Kidney epithelial cell (primary cell): Measurements from ENCODE around the gene RASA1. TPM values are rescaled to one million over a fixed set of nuclear protein-coding genes. Genes with fewer than 3 reads are reported as not detected.

Experiments
- DNase-seq: peaks from one replicate; pipeline ENCODE4 v3.0.0-alpha.2; 2010; ENCODE audit warnings: low read depth
- H3K27me3 ChIP-seq: 2 replicates; pipeline ENCODE4 v1.6.0; 2011; ENCODE audit warnings: low read length; ENCODE audit not compliant: control insufficient read depth, insufficient read depth
- H3K36me3 ChIP-seq: 2 replicates; pipeline ENCODE4 v1.5.1; 2011; ENCODE audit warnings: low read length; ENCODE audit not compliant: control insufficient read depth, insufficient read depth
- H3K4me3 ChIP-seq: 2 replicates; pipeline ENCODE4 v1.5.1; 2011; ENCODE audit warnings: low read depth, mild to moderate bottlenecking, control low read depth, low read length
- total RNA-seq: library from RNA; depleted of rRNA; stranded (reverse); fragments of >200 nt; gene quantifications from 2 replicates; pipeline ENCODE4 v1.2.3, GENCODE V29; 2015
- TF ChIP-seq, protein P1 (sequence below): IDR thresholded peaks from 2 replicates; pipeline ENCODE4 v1.5.1; 2011; ENCODE audit warnings: mild to moderate bottlenecking, moderate library complexity, low read length, control low read depth, inconsistent platforms; ENCODE audit not compliant: insufficient read depth, poor library complexity, severe bottlenecking

Gene RASA1
- total RNA-seq, 1 donor from 2014 or later: 42.8 TPM

DNA sequence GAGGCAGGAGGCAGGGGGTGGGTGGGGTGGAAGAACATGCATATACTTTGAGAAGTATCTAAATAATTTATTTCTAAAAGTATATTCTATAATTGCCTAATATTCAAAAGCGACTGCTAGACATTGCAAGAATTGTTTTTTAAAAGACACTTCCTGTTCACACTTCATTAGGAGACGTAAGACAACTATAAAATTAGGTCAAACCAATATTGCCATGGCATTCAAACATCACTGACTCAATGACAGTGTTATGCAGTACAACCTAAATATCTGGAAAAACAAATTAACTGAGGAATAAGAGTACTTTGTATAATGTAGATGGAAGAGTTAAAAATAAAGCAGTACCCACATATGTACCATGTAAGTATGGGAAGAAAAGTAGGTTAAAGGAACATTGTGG lies 140.5 kb downstream of the RASA1 start:
- DNase-seq: no peak
- Histone ChIP-seq H3K4me3 (no peak overlapping the region), H3K27me3 (no peaks in the 10 kb centered on the region), H3K36me3 (no peaks in the 10 kb centered on the region)
- TF ChIP-seq, protein P1, sequence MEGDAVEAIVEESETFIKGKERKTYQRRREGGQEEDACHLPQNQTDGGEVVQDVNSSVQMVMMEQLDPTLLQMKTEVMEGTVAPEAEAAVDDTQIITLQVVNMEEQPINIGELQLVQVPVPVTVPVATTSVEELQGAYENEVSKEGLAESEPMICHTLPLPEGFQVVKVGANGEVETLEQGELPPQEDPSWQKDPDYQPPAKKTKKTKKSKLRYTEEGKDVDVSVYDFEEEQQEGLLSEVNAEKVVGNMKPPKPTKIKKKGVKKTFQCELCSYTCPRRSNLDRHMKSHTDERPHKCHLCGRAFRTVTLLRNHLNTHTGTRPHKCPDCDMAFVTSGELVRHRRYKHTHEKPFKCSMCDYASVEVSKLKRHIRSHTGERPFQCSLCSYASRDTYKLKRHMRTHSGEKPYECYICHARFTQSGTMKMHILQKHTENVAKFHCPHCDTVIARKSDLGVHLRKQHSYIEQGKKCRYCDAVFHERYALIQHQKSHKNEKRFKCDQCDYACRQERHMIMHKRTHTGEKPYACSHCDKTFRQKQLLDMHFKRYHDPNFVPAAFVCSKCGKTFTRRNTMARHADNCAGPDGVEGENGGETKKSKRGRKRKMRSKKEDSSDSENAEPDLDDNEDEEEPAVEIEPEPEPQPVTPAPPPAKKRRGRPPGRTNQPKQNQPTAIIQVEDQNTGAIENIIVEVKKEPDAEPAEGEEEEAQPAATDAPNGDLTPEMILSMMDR: no peak

DNA sequence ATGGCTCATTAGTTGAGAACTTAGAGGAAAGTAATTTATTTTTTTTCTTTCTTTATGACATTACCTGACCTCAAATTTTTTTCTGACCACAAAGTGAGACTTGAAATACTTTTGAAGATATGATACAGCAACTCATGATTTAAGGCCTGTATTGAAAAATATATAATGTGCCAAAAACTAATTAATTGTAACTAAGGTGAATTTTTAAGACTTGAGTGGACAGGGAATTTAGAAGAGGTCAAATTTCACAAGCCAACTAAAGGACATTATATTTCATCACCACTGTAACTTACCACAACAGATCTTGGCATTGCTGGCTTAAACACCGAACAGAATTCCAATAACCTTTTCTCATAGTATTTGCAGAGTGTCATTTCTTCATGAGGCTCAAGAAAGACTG lies 143.2 kb downstream of the RASA1 start:
- TF ChIP-seq, protein P1: no peak
- no peak for DNase-seq
- Histone ChIP-seq H3K4me3 (no peak overlapping the region), H3K36me3 (no peaks in the 10 kb centered on the region), H3K27me3 (no peaks in the 10 kb centered on the region)

DNA sequence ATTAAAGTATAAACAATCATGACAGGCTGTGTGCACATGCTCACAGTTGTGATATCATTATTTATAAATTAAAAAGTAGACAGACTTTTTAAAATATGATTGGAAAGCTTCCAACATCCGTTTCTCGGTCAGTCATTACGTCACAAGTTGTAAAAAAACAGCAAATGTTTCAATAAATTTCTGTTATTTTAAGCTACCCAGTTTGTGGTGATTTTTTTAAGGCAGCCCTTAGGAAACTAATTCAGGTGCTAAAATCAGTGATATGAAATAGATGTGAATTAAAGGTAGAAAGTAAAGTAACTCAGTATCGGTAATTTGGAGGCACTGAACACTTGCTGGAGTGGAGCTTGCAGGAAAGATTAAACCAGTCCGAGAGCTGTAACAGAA lies 143.9 kb downstream of the RASA1 start:
- TF ChIP-seq, protein P1: no peak
- Histone ChIP-seq H3K27me3 (no peaks in the 10 kb centered on the region), H3K4me3 (peak overlapping the region; percentile 78), H3K36me3 (no peaks in the 10 kb centered on the region)
- no peak for DNase-seq

DNA sequence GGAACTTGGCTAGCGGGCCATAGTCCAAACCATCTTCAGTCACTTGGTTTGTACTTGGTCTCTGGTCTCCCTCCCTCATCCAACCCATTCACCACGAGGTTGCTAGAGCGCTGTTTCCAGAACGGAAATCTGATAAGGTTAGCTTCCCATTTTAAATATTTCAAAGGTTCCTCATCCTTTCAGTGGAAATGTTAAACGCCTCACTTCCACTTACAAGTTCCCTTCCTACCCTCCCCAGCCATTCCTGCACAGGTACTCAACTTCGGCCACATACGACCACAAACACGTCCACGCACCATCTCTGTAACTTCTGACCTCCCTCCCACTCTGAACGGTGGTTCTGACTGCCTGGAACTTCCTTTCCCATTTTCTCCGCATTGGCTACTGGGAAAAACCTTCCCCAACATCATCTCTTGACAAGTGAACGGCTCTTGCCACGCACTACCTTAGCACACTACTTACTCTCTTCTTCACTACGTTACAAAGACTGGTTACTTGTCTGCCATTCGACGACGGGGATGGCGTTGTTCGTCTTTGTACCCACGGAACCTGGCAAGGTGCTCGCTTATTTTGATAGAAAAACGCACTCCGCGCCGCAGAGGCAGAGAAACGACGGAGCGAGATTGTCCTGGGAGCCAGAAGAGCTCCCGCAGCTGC lies 144.4 kb downstream of the RASA1 start:
- no peak for DNase-seq
- TF ChIP-seq, protein P1: no peak

DNA sequence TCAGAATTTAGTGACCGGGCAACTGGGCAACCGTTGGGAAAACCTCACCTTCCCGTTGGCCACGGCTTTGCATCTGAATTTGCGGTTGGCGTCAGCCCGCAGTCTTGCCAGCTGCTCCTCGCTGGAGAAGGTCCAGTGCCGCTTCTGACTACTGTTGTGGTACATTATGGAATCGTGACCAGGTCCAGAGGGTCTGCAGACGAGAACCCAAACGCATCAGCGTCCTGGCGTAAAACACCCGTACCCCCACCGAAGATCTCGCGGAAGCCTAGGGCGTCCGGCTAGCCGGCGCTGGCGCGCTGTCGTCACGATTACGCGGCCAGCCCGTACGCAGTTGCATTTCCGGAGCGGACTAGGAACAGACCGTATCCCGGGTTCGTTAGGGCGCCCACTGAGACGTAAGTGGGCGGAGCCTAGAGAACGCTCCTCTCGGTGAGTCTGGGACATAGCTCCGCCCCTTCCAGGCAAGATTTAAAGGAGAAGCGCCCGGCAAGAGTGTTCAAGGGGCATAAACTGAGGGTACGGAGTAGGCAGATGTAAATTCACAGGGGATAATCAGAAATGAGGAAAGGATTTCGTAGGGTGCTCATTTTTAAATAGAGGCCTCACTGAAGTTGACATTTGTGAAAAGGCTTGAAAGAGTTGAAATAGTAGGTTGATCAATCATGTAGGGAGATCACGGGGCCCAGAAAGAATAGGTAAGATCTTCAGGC lies 145.1 kb downstream of the RASA1 start, which contains the start of gene CCNH:
Gene CCNH, minus strand, starts transcription at position 301 of the 713 bp plus-strand sequence. Its CDS starts 136 bp downstream, at position 165.
- Histone ChIP-seq H3K36me3 (no peaks in the 10 kb centered on the region), H3K27me3 (no peaks in the 10 kb centered on the region), H3K4me3 (peak within 1 kb of the TSS; percentile 78)
- peak; percentile 91 for DNase-seq
- TF ChIP-seq, protein P1: no peak

More for the DNA sequence above, 144.4 kb downstream of the RASA1 start:
- Histone ChIP-seq H3K36me3 (no peaks in the 10 kb centered on the region), H3K4me3 (peak overlapping the region; percentile 78), H3K27me3 (no peaks in the 10 kb centered on the region)
